Activated CD4-positive, alpha-beta T cell treated with anti-CD3 and anti-CD28 coated beads, Interleukin-2, amount 50 U/mL, for 16 hours (primary cell): Measurements from ENCODE around the gene KLRK1.
A peak's percentile ranks its signal among the peaks of the same experiment; 100 is the strongest.
"Not testable (repeated sequence)": the region's sequence is repeated elsewhere in the genome, so short reads cannot be mapped to it uniquely, and the experiment has no call there.

ENCODE experiments used
- DNase-seq: peaks from one replicate; pipeline ENCODE4 v3.0.0-alpha.2; 2020

Gene KLRK1

DNA sequence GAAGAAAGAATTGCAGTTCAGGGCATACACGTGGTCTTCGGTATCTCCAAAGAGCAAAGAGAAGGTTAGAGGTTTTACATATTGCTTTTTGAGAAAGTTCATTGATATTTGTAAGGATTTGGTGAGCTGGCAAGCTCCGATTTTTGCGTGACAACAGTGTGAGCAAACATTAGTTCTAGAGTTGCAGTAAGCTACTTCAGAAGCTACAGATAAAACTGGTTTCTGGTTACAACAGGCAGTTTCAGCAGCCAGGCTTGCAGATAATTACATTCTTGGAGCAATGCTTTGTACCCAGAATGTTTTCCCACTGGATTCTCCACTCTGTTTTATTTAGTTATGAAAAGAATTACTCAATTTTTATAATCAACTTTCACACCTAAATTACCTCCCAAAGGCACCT, 28.2 kb downstream of the KLRK1 start:
- DNase-seq = no peak

DNA sequence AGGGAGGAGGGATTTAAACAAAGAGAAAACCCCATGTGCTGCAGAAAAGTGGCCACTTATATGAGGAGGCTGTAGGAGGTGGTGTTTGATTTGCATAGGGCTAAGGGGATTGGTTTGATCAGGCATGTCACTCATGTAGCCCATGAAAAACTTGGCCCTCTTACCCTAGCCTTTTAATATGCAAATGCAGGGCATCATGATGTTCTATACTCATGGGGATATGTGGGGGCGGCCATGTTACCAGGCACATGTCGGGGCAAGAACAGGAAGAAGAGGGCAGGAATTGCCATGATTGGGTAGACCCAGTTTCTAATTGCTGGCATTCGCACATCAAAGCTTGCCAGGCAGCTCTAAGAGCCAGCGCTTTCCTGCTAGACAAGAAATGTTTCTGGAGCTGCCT, 28.8 kb downstream of the KLRK1 start:
- DNase-seq = no peak

DNA sequence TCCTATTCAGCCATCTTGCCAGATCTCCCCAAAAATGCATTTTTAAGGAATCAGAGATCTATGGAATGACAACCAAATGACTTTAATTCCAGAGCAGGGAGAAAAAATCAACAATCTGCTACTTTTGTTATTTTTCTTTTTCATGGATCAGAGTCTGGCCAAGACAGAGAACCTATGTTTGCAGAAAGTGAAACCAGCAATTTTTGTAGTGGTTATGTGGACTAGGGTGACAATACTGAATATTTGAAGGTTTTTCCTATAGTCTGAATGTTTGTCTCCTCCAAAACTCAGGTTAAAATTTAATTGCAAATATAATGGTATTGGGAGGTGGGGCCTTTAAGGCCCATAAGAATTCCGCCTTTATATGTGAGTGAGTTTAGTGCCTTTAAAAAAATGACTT, 30.9 kb downstream of the KLRK1 start:
- DNase-seq = no peak

- no peak for DNase-seq
These were observed 31.7 kb downstream of the KLRK1 start for GRCh38 chr12:10358131-10358530.

- no peak for DNase-seq
These were observed 35.3 kb downstream of the KLRK1 start for GRCh38 chr12:10354502-10354901.

- DNase-seq = no peak
These were observed 35.8 kb downstream of the KLRK1 start for GRCh38 chr12:10354071-10354470.

DNA sequence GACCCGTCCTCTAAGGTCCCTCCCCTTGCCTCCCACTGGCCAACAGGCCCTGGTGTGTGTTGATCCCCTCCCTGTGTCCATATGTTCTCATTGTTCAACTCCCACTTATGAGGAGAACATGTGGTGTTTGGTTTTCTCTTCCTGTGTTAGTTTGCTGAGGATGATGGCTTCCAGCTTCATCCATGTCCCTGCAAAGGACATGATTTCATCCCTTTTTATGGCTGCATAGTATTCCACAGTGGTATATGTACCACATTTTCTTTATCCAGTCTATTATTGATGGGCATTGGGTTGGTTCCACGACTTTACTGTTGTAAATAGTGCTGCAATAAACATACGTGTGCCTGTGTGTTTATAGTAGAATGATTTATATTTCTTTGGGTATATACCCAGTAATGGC, 38.4 kb downstream of the KLRK1 start:
- not testable (repeated sequence) for DNase-seq

- no peak for DNase-seq
These were observed 47.8 kb downstream of the KLRK1 start for GRCh38 chr12:10341892-10342509.

DNA sequence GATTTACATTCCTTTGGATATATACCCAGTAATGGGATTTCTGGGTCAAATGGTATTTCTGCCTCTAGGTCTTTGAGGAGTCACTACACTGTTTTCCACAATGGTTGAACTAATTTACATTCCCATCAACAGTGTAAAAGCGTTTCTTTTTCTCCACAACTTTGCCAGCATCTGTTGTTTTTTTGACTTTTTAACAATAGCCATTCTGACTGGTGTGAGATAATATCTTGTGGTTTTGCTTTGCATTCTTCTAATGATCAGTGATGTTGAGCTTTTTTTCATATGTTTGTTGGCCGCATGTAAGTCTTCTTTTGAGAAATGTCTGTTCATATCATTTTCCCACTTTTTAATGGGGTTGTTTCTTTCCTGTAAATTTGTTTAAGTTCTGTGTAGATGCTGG, 48.9 kb downstream of the KLRK1 start:
- not testable (repeated sequence) for DNase-seq

DNA sequence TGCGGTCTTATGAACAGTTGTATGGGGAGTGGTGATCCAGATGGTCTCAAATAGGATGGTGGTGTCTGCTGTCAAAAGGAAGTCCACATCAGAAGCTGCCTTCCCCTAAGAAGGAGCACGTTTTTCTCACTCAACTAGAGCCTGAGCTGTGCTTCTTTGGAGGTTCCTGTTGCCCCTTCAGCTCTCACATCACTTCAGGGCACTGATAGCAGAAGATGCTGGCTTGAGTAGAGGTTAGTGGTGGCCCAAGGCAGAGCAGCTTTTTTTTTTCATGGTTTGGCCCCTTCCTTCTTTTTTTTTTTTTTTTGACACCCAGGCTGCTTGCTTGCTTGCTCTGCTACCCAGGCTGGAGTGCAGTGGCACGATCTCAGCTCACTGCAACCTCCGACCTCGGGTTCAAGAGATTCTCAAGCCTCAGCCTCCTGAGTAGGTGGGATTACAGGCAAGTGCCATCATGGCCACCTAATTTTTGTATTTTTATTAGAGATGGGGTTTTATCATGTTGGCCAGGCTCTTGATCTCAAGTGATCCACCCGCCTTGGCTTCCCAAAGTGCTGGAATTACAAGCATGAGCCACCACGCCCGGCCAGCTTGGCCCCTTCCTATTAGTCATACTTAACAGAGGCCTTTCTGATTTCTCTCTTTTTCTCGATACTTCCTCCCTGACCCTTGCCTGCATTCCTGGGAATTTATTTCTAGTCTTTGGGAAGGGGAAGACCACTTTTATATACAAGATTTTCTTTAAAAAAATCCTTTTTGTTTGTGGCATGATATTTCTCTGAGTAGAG, 50.6 kb downstream of the KLRK1 start:
- no peak for DNase-seq

- not testable (repeated sequence) for DNase-seq
These were observed 51.4 kb downstream of the KLRK1 start for GRCh38 chr12:10338470-10338869.

- not testable (repeated sequence) for DNase-seq
These were observed 53.6 kb downstream of the KLRK1 start for GRCh38 chr12:10336196-10336595.

GRCh38 chr12:10331642-10332239, 58.1 kb downstream of the KLRK1 start:
- DNase-seq = peak; percentile 6

DNA sequence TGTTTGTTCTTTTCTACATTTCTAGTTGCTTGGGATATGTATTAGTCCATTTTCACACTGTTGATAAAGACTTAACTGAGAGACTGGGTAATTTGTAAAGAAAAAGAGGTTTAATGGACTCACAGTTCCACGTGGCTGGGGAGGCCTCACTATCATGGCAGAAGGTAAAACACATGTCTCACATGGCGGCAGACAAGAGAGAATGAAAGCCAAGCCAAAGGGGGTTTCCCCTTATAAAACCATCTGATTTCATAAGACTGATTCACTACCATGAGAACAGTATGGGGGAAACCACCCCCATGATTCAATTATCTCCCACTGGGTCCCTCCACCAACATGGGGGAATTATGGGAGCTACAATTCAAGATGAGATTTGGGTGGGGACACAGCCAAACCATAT, 61.1 kb downstream of the KLRK1 start:
- DNase-seq = not testable (repeated sequence)
